ENCODE results near the gene COQ8B.

- TF ChIP-seq ZNF565 (CRISPR knock-in tag; conservative IDR thresholded peaks at IDR 0.05; ENCODE audit: low read depth) (no peak), RARB (CRISPR knock-in tag; IDR thresholded peaks at IDR 0.05) (no peak), BACH2 (CRISPR knock-in tag; IDR thresholded peaks at IDR 0.05; ENCODE audit: borderline replicate concordance) (no peak), ZFP3 (CRISPR knock-in tag; IDR thresholded peaks at IDR 0.05) (no peak), POU6F1 (CRISPR knock-in tag; IDR thresholded peaks at IDR 0.05; ENCODE audit: borderline replicate concordance, low read depth) (no peak), PPARA (CRISPR knock-in tag; IDR thresholded peaks at IDR 0.05; ENCODE audit: borderline replicate concordance) (no peak)
Measured at GRCh38 chr19:40735013-40735771, 18.5 kb upstream of the COQ8B start.

All from SK-N-SH treated with all-trans-retinoic acid at 6 μM for 48 hours (cell line).